Neural cell (in vitro differentiated cells): ENCODE results near the gene CD27. TPM values are rescaled to one million over a fixed set of nuclear protein-coding genes. Genes with fewer than 3 reads are reported as not detected.
A peak's percentile ranks its signal among the peaks of the same experiment; 100 is the strongest.

Experiments used
- H2AFZ ChIP-seq: fragments of 200-600, 300-800 bp; sonication (generic), shearing (Covaris generic); 2 replicates; pipeline ENCODE4 v1.6.0; 2014; ENCODE audit warnings: low read depth, mild to moderate bottlenecking, antibody characterized with exemption, low read length, moderate library complexity
- H3F3A ChIP-seq: fragments of 200-600 bp; shearing (Covaris generic); 2 replicates; pipeline ENCODE4 v1.6.1; 2016; ENCODE audit warnings: mild to moderate bottlenecking, moderate library complexity, mixed read lengths, antibody characterized with exemption, low read length; ENCODE audit not compliant: insufficient read depth, poor library complexity, severe bottlenecking
- H3K27ac ChIP-seq: fragments of 200-600, 300-800 bp; sonication (generic), shearing (Covaris generic); 2 replicates; pipeline ENCODE4 v1.5.1; 2014; ENCODE audit warnings: mild to moderate bottlenecking, low read length, moderate library complexity
- H3K27me3 ChIP-seq: fragments of 300-800, 200-600 bp; sonication (generic), shearing (Covaris generic); 2 replicates; pipeline ENCODE4 v1.6.0; 2014; ENCODE audit warnings: mild to moderate bottlenecking, low read depth, low read length, moderate library complexity; ENCODE audit not compliant: insufficient read depth
- H3K36me3 ChIP-seq: fragments of 300-800, 200-600 bp; sonication (generic), shearing (Covaris generic); 2 replicates; pipeline ENCODE4 v1.5.1; 2014; ENCODE audit warnings: mild to moderate bottlenecking, antibody characterized with exemption, low read length, moderate library complexity; ENCODE audit not compliant: insufficient read depth
- H3K4me2 ChIP-seq: fragments of 300-800, 200-600 bp; sonication (generic), shearing (Covaris generic); 2 replicates; pipeline ENCODE4 v1.6.0; 2014; ENCODE audit warnings: mild to moderate bottlenecking, low read length
- H3K4me3 ChIP-seq: fragments of 300-800, 200-600 bp; sonication (generic), shearing (Covaris generic); 2 replicates; pipeline ENCODE4 v1.5.1; 2014; ENCODE audit warnings: mild to moderate bottlenecking, low read length, moderate library complexity
- H3K79me2 ChIP-seq: fragments of 200-600 bp; shearing (Covaris generic); replicated peaks from 2 replicates; pipeline ENCODE4 v1.6.0; 2014; ENCODE audit warnings: mild to moderate bottlenecking, low read length, moderate library complexity; ENCODE audit not compliant: insufficient read depth
- H3K9ac ChIP-seq: fragments of 300-800, 200-600 bp; sonication (generic), shearing (Covaris generic); 2 replicates; pipeline ENCODE4 v1.6.1; 2016; ENCODE audit warnings: mild to moderate bottlenecking, low read length, mixed read lengths
- H3K9me2 ChIP-seq: fragments of 200-600 bp; shearing (Covaris generic); 2 replicates; pipeline ENCODE4 v1.6.1; 2016; ENCODE audit warnings: mild to moderate bottlenecking, low read length, mixed read lengths; ENCODE audit not compliant: insufficient read depth
- H3K9me3 ChIP-seq: fragments of 200-600, 300-800 bp; sonication (generic), shearing (Covaris generic); 2 replicates; pipeline ENCODE4 v1.6.1; 2016; ENCODE audit warnings: mild to moderate bottlenecking, mixed run types, low read length, moderate library complexity, mixed read lengths
- H4K20me1 ChIP-seq: fragments of 200-600 bp; shearing (Covaris generic); 2 replicates; pipeline ENCODE4 v1.6.1; 2016; ENCODE audit warnings: mild to moderate bottlenecking, mixed run types; ENCODE audit not compliant: insufficient read depth
- CTCF ChIP-seq: fragments of 450-650 bp; IDR thresholded peaks from 2 replicates; pipeline ENCODE4 v1.5.1; 2014; ENCODE audit warnings: antibody characterized with exemption, mild to moderate bottlenecking, moderate library complexity; ENCODE audit not compliant: poor library complexity, severe bottlenecking
- EP300 ChIP-seq: fragments of 450-650 bp; conservative IDR thresholded peaks from 2 replicates; pipeline ENCODE4 v1.6.1; 2014; ENCODE audit warnings: antibody characterized with exemption, mild to moderate bottlenecking, moderate library complexity; ENCODE audit not compliant: poor library complexity, severe bottlenecking
- EZH2 ChIP-seq: fragments of 200-600, 300-800 bp; shearing (Covaris generic), sonication (generic); IDR thresholded peaks from 2 replicates; pipeline ENCODE4 v1.6.1; 2014; ENCODE audit warnings: antibody characterized with exemption, low read length, borderline replicate concordance, mild to moderate bottlenecking; ENCODE audit not compliant: insufficient read depth, poor library complexity, severe bottlenecking
- MXI1 ChIP-seq: fragments of 450-650 bp; conservative IDR thresholded peaks from 2 replicates; pipeline ENCODE4 v1.6.1; 2014; ENCODE audit warnings: antibody characterized with exemption, mild to moderate bottlenecking; ENCODE audit not compliant: poor library complexity, severe bottlenecking
- POLR2AphosphoS5 ChIP-seq: IDR thresholded peaks from 2 replicates; pipeline ENCODE4 v1.6.1; 2012
- RAD21 ChIP-seq: fragments of 450-650 bp; conservative IDR thresholded peaks from 2 replicates; pipeline ENCODE4 v1.6.1; 2014; ENCODE audit warnings: antibody characterized with exemption, mild to moderate bottlenecking, moderate library complexity
- SMC3 ChIP-seq: fragments of 450-650 bp; conservative IDR thresholded peaks from 2 replicates; pipeline ENCODE4 v1.6.1; 2014; ENCODE audit warnings: antibody characterized with exemption, mild to moderate bottlenecking, moderate library complexity; ENCODE audit not compliant: poor library complexity
- TAF1 ChIP-seq: IDR thresholded peaks from 2 replicates; pipeline ENCODE4 v1.6.1; 2012; ENCODE audit warnings: low read depth
- polyA plus RNA-seq: library from polyadenylated mRNA; depleted of rRNA; stranded (reverse); fragments of >200 nt; gene quantifications from 2 replicates; pipeline ENCODE4 v1.2.3, GENCODE V29; 2014
- TF ChIP-seq, protein P1 (sequence below): IDR thresholded peaks from 2 replicates; pipeline ENCODE4 v1.6.1; 2012; ENCODE audit warnings: borderline replicate concordance

Gene CD27
- polyA plus RNA-seq, 1 donor from 2014 or later, result not detected

GRCh38 chr12:6469609-6470374, 25.0 kb downstream of the CD27 start:
- Histone ChIP-seq H3K27ac (no peak overlapping the region), H3K36me3 (no peaks in the 10 kb centered on the region), H3K4me2 (peak overlapping the region; percentile 80), H3K27me3 (no peaks in the 10 kb centered on the region), H3F3A (no peaks in the 10 kb centered on the region), H2AFZ (peak overlapping the region; percentile 80), H3K79me2 (no peaks in the 10 kb centered on the region), H3K9me3 (no peaks in the 10 kb centered on the region), H3K4me3 (peak overlapping the region; percentile 80), H4K20me1 (no peaks in the 10 kb centered on the region), H3K9ac (peak overlapping the region; percentile 57), H3K9me2 (no peaks in the 10 kb centered on the region)
- TF ChIP-seq RAD21, result no peak
- no peak for TF ChIP-seq CTCF
- TF ChIP-seq, protein P1, sequence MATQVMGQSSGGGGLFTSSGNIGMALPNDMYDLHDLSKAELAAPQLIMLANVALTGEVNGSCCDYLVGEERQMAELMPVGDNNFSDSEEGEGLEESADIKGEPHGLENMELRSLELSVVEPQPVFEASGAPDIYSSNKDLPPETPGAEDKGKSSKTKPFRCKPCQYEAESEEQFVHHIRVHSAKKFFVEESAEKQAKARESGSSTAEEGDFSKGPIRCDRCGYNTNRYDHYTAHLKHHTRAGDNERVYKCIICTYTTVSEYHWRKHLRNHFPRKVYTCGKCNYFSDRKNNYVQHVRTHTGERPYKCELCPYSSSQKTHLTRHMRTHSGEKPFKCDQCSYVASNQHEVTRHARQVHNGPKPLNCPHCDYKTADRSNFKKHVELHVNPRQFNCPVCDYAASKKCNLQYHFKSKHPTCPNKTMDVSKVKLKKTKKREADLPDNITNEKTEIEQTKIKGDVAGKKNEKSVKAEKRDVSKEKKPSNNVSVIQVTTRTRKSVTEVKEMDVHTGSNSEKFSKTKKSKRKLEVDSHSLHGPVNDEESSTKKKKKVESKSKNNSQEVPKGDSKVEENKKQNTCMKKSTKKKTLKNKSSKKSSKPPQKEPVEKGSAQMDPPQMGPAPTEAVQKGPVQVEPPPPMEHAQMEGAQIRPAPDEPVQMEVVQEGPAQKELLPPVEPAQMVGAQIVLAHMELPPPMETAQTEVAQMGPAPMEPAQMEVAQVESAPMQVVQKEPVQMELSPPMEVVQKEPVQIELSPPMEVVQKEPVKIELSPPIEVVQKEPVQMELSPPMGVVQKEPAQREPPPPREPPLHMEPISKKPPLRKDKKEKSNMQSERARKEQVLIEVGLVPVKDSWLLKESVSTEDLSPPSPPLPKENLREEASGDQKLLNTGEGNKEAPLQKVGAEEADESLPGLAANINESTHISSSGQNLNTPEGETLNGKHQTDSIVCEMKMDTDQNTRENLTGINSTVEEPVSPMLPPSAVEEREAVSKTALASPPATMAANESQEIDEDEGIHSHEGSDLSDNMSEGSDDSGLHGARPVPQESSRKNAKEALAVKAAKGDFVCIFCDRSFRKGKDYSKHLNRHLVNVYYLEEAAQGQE, result no peak
- TF ChIP-seq TAF1, result no peak
- no peak for TF ChIP-seq MXI1
- TF ChIP-seq POLR2AphosphoS5, result no peak
- no peak for TF ChIP-seq SMC3
- no peak for TF ChIP-seq EP300
- no peak for TF ChIP-seq EZH2

- Histone ChIP-seq H3K9me2 (no peaks in the 10 kb centered on the region), H3K4me3 (peak within 1 kb of the TSS; percentile 80), H3K79me2 (no peaks in the 10 kb centered on the region), H4K20me1 (no peaks in the 10 kb centered on the region), H3K4me2 (peak within 1 kb of the TSS; percentile 80), H3K27ac (no peak within 1 kb of the TSS), H3F3A (no peaks in the 10 kb centered on the region), H3K27me3 (no peaks in the 10 kb centered on the region), H3K9ac (peak within 1 kb of the TSS; percentile 57), H3K9me3 (no peaks in the 10 kb centered on the region), H2AFZ (peak within 1 kb of the TSS; percentile 80), H3K36me3 (no peaks in the 10 kb centered on the region)
- TF ChIP-seq MXI1 (peak; percentile 64), EP300 (peak; percentile 26), TAF1 (peak; percentile 50), POLR2AphosphoS5 (peak; percentile 71), RAD21 (no peak), CTCF (peak; percentile 23), EZH2 (no peak), SMC3 (peak; percentile 13)
- TF ChIP-seq, protein P1, result peak; percentile 29
Observed at GRCh38 chr12:6470375-6471163, 25.8 kb downstream of the CD27 start, which contains the start of gene VAMP1. Gene VAMP1, minus strand, starts transcription at chr12:6470677. Its CDS starts 146 bp downstream, at chr12:6470531.
